GM13977 (cell line): ENCODE measurements around the gene POU2AF3.

Experiments
- DNase-seq: peaks from one replicate; pipeline ENCODE4 v3.0.0; 2012; ENCODE audit warnings: low spot score
- in situ Hi-C: fragments of 300-500 bp; cut with MboI; formaldehyde crosslinking; loops from one replicate; pipeline ENCODE4 v1.12.0; 2022; ENCODE audit warnings: low sequenced_read_pairs, low pct_unique_long_range_greater_than_20kb, mixed read lengths, inconsistent platforms; ENCODE audit not compliant: unreplicated experiment
- TF ChIP-seq, protein P1 (sequence below): IDR thresholded peaks from 2 replicates; pipeline ENCODE4 v1.5.1; 2012; ENCODE audit warnings: mild to moderate bottlenecking, control low read depth; ENCODE audit not compliant: insufficient read depth; ENCODE audit errors: extremely low read depth, missing control alignments

The POU2AF3 gene

DNA sequence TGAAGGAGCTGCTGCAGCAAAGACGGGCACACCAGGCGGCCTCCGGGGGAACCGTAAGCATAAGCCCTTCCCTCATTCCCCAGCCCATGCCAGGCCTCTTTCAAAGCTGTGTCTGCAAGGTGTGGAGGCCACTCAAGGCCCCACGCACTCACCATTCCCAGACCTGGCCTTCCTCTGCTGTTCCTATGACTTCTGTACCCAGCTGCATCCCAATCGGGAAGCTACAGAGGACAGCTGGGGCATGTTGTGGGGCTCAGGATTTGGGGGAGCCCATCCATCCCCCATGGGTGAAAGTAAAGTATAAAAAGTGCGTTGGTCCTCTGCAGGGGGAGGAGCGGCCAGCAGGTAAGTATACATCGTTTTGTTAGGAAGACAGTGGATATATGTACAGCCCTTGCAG, 2.2 kb downstream of the POU2AF3 start:
- in situ Hi-C loops: no loop called here
- DNase-seq: no peak

DNA sequence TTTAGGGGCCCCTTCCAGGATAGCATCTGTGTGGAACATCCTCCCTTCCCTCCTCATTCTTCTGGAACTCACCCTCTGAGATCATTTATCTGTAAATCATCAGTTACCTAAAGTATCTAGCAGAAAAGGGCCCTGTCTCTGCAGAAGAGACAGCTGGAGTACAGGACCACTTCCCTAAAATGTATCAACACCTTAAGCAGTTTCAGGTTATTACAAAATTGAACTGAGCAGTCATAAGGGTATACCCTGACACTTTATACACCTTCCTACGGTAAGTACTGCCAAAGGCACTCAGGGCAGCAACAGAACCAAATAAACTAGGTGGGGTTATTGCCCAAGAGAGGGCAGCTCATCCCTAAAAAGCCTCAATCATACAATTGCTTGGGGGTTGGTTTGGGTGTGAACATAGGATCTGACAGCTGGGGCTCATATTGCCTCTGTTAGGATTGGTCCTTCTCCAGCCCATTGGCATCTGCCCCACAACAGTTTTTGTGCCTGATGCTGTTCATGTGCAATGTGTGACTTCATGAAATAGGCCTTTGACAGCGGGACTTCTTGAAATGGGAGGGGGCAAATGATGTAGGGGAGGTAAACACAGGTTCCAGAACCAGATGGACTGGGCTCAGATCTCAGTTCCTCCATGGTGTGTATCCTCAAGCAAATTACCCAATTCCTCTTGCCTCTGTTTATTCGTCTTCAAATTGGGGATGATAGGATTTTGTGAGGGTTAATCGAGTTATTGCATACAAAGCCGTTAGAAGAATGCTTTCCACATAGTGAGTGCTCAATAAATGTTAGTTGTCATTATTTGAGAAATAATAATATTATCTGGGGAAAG, 2.9 kb downstream of the POU2AF3 start:
- DNase-seq: no peak
- in situ Hi-C loops: no loop called here
- TF ChIP-seq, protein P1, sequence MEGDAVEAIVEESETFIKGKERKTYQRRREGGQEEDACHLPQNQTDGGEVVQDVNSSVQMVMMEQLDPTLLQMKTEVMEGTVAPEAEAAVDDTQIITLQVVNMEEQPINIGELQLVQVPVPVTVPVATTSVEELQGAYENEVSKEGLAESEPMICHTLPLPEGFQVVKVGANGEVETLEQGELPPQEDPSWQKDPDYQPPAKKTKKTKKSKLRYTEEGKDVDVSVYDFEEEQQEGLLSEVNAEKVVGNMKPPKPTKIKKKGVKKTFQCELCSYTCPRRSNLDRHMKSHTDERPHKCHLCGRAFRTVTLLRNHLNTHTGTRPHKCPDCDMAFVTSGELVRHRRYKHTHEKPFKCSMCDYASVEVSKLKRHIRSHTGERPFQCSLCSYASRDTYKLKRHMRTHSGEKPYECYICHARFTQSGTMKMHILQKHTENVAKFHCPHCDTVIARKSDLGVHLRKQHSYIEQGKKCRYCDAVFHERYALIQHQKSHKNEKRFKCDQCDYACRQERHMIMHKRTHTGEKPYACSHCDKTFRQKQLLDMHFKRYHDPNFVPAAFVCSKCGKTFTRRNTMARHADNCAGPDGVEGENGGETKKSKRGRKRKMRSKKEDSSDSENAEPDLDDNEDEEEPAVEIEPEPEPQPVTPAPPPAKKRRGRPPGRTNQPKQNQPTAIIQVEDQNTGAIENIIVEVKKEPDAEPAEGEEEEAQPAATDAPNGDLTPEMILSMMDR: no peak

More for the DNA sequence above, 2.2 kb downstream of the POU2AF3 start:
- TF ChIP-seq, protein P1: no peak

DNA sequence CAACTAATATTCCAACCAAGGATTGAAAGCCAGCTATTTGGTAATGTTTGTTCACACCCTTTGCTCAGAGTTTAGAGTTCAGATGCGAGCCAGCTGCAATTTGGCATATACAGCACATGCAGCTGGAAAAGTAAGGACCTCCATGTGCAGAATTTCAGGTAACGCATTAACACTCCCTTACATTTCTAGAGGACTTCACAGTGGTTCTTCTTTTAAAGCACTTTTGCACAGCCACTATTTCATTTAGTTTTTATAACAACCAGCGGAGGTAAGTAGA, 3.4 kb downstream of the POU2AF3 start:
- TF ChIP-seq, protein P1: no peak
- in situ Hi-C loops: no loop called here
- no peak for DNase-seq

DNA sequence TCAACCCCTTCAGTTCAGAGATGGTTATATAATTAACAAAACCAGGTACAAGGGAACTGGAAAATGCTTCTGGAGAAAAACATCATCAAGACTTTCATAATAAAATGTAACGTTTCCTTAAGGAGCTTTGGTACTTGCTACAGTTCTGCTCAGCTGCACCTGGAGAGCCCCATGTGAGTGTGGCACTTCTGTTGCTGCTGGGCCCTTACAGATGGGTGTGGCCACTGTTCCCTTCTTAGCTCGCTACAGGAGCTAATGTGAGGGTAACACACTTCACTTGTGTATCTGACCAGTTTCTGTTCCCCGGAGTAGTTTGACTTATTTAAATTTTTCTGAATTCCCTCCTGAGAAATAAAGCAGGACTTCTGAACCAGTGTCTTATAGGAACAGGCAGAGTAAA, 4.0 kb downstream of the POU2AF3 start:
- no peak for DNase-seq
- in situ Hi-C loops: no loop called here
- TF ChIP-seq, protein P1: no peak

DNA sequence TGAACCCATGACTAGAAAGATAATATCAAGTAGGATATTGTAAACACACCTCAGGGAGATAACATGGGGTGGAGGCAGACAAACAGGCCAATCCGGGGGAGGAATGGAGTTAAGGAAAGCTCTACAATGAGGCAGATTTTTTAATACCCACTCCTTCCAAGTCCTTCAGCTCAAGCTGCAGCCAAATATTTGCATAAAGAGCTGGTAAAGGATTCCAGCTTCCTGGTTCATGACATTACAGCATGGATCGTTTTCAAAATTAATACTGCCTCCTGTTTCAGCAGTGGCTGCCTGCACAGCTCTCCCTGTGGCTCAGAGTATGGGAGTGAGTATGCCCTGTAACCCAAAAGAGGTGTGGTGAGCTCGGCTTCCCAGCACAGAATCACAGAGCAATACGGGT, 5.1 kb downstream of the POU2AF3 start:
- no peak for DNase-seq
- TF ChIP-seq, protein P1: no peak
- in situ Hi-C loops: no loop called here

DNA sequence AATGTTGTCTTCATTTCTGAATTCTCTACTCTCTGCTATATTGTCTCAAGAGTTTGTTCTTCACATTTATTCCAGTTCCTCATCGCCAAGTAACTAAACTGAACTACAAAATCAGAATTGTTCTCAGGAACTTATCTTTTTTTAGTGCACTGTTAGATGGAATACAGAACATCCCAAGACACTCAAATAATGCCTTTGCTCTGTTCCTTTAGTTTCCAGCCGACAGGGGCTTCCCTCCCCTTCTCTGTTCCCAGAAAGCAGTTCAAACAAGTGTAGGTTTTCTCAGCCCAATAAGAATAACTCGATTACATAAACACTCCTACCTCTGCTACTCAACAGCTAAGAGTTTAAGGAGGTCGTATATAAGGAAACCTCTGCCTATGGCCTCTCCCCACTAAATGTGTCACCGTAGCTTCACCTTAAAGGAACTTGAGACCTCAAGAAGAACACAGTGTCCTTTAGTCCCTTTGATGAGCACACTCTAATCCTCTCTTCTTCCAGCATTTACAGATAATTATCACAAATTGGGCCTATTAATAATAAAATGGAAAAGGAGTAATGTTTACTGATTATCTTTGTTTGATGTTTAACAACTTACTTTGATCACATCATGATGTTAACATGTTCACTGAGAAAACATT, 6.9 kb downstream of the POU2AF3 start:
- in situ Hi-C loops: no loop called here
- TF ChIP-seq, protein P1: no peak
- no peak for DNase-seq

DNA sequence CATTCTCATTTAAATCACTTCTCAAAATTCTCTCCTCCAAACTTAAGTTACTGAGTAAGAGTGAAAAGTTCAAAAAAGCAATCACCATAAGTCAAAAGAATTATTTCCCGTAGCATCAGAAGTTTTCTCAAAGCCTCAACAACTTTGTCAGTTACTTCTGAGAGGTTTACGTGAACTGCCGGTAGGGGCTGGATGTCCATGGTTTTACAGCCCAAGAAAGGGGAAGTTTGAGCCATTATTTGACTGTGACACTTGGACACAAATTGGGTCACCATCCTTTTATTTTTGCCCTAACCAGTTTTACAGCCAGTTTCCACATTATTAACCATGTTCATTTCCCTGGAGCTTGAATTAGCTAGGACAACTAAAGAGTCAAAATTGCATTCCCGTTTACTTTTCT, 7.5 kb downstream of the POU2AF3 start:
- in situ Hi-C loops: no loop called here
- TF ChIP-seq, protein P1: no peak
- DNase-seq: no peak
